A549 (cell line): ENCODE results near the gene GKN1. TPM values are rescaled to one million over a fixed set of nuclear protein-coding genes. Genes with fewer than 3 reads are reported as not detected.

Experiments used
- BHLHE40 ChIP-seq: IDR thresholded peaks from 2 replicates; pipeline ENCODE4 v1.6.1; 2012; ENCODE audit warnings: low read depth, low read length, inconsistent platforms
- CBX8 ChIP-seq: fragments of 200-600 bp; sonication (generic); IDR thresholded peaks from 2 replicates; pipeline ENCODE4 v1.6.1; 2016
- CEBPB ChIP-seq, 2 experiments: fragments of >200 bp in 1 of 2; sonication (Bioruptor Twin) in 1 of 2; formaldehyde crosslinking in 1 of 2; IDR thresholded peaks; 2 replicates each; pipeline ENCODE4 v1.6.1; 2012 to 2016
- EHF ChIP-seq: fragments of 250-450 bp; sonication (Bioruptor Pico); IDR thresholded peaks from 2 replicates; pipeline ENCODE4 v1.5.0; 2020; ENCODE audit warnings: mild to moderate bottlenecking
- EHMT2 ChIP-seq: fragments of 200-600 bp; sonication (generic); IDR thresholded peaks from 2 replicates; pipeline ENCODE4 v1.6.1; 2016; ENCODE audit warnings: antibody characterized with exemption, low read depth, mild to moderate bottlenecking, moderate library complexity
- ESRRA ChIP-seq: fragments of 150-350 bp; IDR thresholded peaks from 2 replicates; pipeline ENCODE4 v1.6.1; 2014; ENCODE audit warnings: mild to moderate bottlenecking, low read length, borderline replicate concordance
- FOSB ChIP-seq: fragments of 250-450 bp; sonication (Bioruptor Pico); IDR thresholded peaks from 2 replicates; pipeline ENCODE4 v1.5.0; 2020; ENCODE audit warnings: mild to moderate bottlenecking, moderate library complexity
- FOSL2 ChIP-seq, 2 experiments: fragments of 450-650 bp in 1 of 2; fragments of >200 bp in 1 of 2; sonication (Bioruptor Twin) in 1 of 2; formaldehyde crosslinking; IDR thresholded peaks; 2 replicates each; pipeline versions ENCODE4 v1.5.0 to v1.6.1; 2016 to 2020; ENCODE audit warnings: mild to moderate bottlenecking in 1 of 2, moderate library complexity in 1 of 2
- FOXS1 ChIP-seq: fragments of 250-450 bp; sonication (Bioruptor Pico); IDR thresholded peaks from 2 replicates; pipeline ENCODE4 v1.5.0; 2020; ENCODE audit warnings: mild to moderate bottlenecking, moderate library complexity
- GATA3 ChIP-seq: IDR thresholded peaks from 2 replicates; pipeline ENCODE4 v1.6.1; 2012; ENCODE audit warnings: borderline replicate concordance
- HDAC2 ChIP-seq: fragments of 200-600 bp; sonication (generic); IDR thresholded peaks from 2 replicates; pipeline ENCODE4 v1.6.1; 2016
- MYC ChIP-seq: IDR thresholded peaks from 2 replicates; pipeline ENCODE4 v1.6.1; 2012; ENCODE audit warnings: mild to moderate bottlenecking, inconsistent platforms, low read length, improper control_type of control experiment, borderline replicate concordance
- NPAS2 ChIP-seq: fragments of 250-450 bp; sonication (Bioruptor Pico); IDR thresholded peaks from 2 replicates; pipeline ENCODE4 v1.8.0; 2022; ENCODE audit warnings: mild to moderate bottlenecking, moderate library complexity, borderline replicate concordance
- PHF8 ChIP-seq: fragments of 200-600 bp; sonication (generic); IDR thresholded peaks from 2 replicates; pipeline ENCODE4 v1.6.1; 2016; ENCODE audit warnings: low read depth, mild to moderate bottlenecking, antibody characterized with exemption, moderate library complexity, borderline replicate concordance
- POLR2A ChIP-seq: IDR thresholded peaks from 2 replicates; pipeline ENCODE4 v1.6.1; 2012; ENCODE audit warnings: mild to moderate bottlenecking, low read length
- POLR2AphosphoS2 ChIP-seq: conservative IDR thresholded peaks from 2 replicates; pipeline ENCODE4 v1.6.1; 2012; ENCODE audit warnings: low read length, improper control_type of control experiment, inconsistent platforms
- RAD21 ChIP-seq, 2 experiments: fragments of >200 bp in 1 of 2; sonication (Bioruptor Twin) in 1 of 2; formaldehyde crosslinking in 1 of 2; IDR thresholded peaks in 1 of 2; conservative IDR thresholded peaks in 1 of 2; 2 replicates in 1 of 2; 3 replicates in 1 of 2; pipeline ENCODE4 v1.6.1; 2012 to 2018; ENCODE audit warnings: inconsistent platforms in 1 of 2
- RFX5 ChIP-seq: fragments of 450-650 bp; IDR thresholded peaks from 2 replicates; pipeline ENCODE4 v1.7.1; 2014; ENCODE audit warnings: antibody characterized with exemption, mild to moderate bottlenecking, moderate library complexity
- TFCP2L1 ChIP-seq: fragments of 250-450 bp; sonication (Bioruptor Pico); IDR thresholded peaks from 2 replicates; pipeline ENCODE4 v1.5.0; 2021; ENCODE audit warnings: mild to moderate bottlenecking
- TP53 ChIP-seq: fragments of 250-450 bp; sonication (Bioruptor Pico); IDR thresholded peaks from 2 replicates; pipeline ENCODE4 v1.5.0; 2021; ENCODE audit warnings: mild to moderate bottlenecking, moderate library complexity
- ZC3H11A ChIP-seq: fragments of 450-650 bp; IDR thresholded peaks from 2 replicates; pipeline ENCODE4 v1.6.1; 2014; ENCODE audit warnings: antibody characterized with exemption, mild to moderate bottlenecking
- ZNF302 ChIP-seq: fragments of 250-450 bp; sonication (Bioruptor Pico); IDR thresholded peaks from 2 replicates; pipeline ENCODE4 v1.9.0; 2021; ENCODE audit warnings: inconsistent platforms, mild to moderate bottlenecking, moderate library complexity
- polyA plus RNA-seq, 4 experiments: library from polyadenylated mRNA; depleted of rRNA in 3 of 4; stranded (reverse); fragments of >200 nt; fragmentation: RNase III in 1 of 4; extraction: RNeasy Plus Mini Kit Qiagen cat#74134 plus additional on column Dnase treatment in 1 of 4; gene quantifications; 2 replicates in 3 of 4; 3 replicates in 1 of 4; pipeline ENCODE4 v1.2.3, GENCODE V29; 2011 to 2017
- TF ChIP-seq, protein P1 (sequence below): fragments of 200-600 bp; sonication (generic); IDR thresholded peaks from 2 replicates; pipeline ENCODE4 v1.6.1; 2016; ENCODE audit warnings: antibody characterized with exemption, mild to moderate bottlenecking, moderate library complexity
- TF ChIP-seq, protein P2 (sequence below): fragments of 450-650 bp; IDR thresholded peaks from 2 replicates; pipeline ENCODE4 v1.6.1; 2014; ENCODE audit warnings: antibody characterized with exemption
- TF ChIP-seq, protein P3 (sequence below): fragments of >200 bp; sonication (Bioruptor Twin); formaldehyde crosslinking; IDR thresholded peaks from 3 replicates; pipeline ENCODE4 v1.6.1; 2016
- TF ChIP-seq, protein P4 (sequence below): fragments of >200 bp; sonication (Bioruptor Twin); formaldehyde crosslinking; IDR thresholded peaks from 2 replicates; pipeline ENCODE4 v1.6.1; 2016
- TF ChIP-seq, protein P5 (sequence below): fragments of 250-450 bp; sonication (Bioruptor Pico); IDR thresholded peaks from 2 replicates; pipeline ENCODE4 v1.5.0; 2021; ENCODE audit warnings: mild to moderate bottlenecking, moderate library complexity, borderline replicate concordance
- TF ChIP-seq, protein P6 (sequence below): fragments of 150-350 bp; IDR thresholded peaks from 2 replicates; pipeline ENCODE4 v1.6.1; 2014; ENCODE audit warnings: low read depth, mild to moderate bottlenecking, low read length
- TF ChIP-seq, protein P7 (sequence below): IDR thresholded peaks from 2 replicates; pipeline ENCODE4 v1.6.1; 2012
- TF ChIP-seq, protein P8 (sequence below): fragments of >200 bp; sonication (Bioruptor Twin); formaldehyde crosslinking; IDR thresholded peaks from 3 replicates; pipeline ENCODE4 v1.5.1; 2016

The GKN1 gene
- polyA plus RNA-seq, 2 of the 4 experiments (the other 2 are of a cell fraction): 0.35 to 0.45 TPM

DNA sequence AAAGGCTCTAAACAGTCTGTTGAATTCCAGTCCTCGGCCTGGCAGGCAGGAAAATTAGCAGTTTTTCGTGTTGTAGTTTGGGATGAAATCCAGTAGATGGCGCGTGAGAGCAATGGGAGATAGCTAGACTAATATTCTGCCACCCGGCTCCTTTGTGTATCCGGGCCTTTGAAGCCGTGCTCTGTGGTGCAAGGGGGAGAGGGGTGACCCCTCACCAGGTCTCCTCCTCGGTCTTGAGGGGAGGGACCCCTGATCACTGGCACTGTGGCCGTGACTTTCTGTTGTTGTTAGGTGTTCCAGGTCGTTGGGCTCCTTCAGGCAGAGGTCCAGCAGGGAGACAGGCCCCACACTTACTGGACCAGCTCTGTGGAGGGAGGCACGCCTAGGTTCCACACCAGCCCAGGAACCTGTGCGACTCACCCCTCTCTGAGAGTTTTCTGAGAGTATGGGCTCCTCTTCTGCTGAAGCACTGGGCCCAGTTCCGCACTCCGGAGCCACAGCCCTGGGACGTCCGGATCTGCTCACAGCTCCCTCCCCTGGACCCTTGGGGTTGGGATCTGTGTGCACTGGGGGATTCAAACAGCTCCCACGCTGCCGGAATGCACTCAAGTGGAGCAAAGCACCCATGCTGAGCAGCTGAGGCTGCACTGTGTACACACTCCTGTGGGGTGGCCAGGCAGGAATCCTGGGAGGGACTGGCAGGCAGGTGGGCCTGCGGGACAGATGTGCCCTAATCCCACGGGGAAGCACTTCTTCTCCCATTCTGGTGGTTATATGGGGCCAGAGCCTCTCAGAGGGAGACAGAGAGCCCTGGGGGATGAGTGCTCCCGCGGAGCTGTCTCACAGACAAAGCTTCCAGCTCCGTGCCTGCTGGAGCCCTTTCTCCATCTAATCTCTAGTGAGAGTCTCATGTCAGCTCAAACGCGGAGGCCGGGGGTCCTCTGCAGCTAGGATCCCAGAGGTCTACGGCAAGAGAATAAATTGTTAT is 30.6 kb upstream of the GKN1 start (continued):
- TF ChIP-seq, protein P1, sequence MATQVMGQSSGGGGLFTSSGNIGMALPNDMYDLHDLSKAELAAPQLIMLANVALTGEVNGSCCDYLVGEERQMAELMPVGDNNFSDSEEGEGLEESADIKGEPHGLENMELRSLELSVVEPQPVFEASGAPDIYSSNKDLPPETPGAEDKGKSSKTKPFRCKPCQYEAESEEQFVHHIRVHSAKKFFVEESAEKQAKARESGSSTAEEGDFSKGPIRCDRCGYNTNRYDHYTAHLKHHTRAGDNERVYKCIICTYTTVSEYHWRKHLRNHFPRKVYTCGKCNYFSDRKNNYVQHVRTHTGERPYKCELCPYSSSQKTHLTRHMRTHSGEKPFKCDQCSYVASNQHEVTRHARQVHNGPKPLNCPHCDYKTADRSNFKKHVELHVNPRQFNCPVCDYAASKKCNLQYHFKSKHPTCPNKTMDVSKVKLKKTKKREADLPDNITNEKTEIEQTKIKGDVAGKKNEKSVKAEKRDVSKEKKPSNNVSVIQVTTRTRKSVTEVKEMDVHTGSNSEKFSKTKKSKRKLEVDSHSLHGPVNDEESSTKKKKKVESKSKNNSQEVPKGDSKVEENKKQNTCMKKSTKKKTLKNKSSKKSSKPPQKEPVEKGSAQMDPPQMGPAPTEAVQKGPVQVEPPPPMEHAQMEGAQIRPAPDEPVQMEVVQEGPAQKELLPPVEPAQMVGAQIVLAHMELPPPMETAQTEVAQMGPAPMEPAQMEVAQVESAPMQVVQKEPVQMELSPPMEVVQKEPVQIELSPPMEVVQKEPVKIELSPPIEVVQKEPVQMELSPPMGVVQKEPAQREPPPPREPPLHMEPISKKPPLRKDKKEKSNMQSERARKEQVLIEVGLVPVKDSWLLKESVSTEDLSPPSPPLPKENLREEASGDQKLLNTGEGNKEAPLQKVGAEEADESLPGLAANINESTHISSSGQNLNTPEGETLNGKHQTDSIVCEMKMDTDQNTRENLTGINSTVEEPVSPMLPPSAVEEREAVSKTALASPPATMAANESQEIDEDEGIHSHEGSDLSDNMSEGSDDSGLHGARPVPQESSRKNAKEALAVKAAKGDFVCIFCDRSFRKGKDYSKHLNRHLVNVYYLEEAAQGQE: no peak
- no peak for TF ChIP-seq FOXS1
- TF ChIP-seq, protein P2, sequence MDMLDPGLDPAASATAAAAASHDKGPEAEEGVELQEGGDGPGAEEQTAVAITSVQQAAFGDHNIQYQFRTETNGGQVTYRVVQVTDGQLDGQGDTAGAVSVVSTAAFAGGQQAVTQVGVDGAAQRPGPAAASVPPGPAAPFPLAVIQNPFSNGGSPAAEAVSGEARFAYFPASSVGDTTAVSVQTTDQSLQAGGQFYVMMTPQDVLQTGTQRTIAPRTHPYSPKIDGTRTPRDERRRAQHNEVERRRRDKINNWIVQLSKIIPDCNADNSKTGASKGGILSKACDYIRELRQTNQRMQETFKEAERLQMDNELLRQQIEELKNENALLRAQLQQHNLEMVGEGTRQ: no peak
- TF ChIP-seq BHLHE40: no peak
- TF ChIP-seq POLR2AphosphoS2: no peak
- TF ChIP-seq, protein P3, sequence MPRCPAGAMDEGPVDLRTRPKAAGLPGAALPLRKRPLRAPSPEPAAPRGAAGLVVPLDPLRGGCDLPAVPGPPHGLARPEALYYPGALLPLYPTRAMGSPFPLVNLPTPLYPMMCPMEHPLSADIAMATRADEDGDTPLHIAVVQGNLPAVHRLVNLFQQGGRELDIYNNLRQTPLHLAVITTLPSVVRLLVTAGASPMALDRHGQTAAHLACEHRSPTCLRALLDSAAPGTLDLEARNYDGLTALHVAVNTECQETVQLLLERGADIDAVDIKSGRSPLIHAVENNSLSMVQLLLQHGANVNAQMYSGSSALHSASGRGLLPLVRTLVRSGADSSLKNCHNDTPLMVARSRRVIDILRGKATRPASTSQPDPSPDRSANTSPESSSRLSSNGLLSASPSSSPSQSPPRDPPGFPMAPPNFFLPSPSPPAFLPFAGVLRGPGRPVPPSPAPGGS: no peak
- no peak for TF ChIP-seq HDAC2
- TF ChIP-seq, protein P4, sequence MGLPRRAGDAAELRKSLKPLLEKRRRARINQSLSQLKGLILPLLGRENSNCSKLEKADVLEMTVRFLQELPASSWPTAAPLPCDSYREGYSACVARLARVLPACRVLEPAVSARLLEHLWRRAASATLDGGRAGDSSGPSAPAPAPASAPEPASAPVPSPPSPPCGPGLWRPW: no peak
- TF ChIP-seq, protein P5, sequence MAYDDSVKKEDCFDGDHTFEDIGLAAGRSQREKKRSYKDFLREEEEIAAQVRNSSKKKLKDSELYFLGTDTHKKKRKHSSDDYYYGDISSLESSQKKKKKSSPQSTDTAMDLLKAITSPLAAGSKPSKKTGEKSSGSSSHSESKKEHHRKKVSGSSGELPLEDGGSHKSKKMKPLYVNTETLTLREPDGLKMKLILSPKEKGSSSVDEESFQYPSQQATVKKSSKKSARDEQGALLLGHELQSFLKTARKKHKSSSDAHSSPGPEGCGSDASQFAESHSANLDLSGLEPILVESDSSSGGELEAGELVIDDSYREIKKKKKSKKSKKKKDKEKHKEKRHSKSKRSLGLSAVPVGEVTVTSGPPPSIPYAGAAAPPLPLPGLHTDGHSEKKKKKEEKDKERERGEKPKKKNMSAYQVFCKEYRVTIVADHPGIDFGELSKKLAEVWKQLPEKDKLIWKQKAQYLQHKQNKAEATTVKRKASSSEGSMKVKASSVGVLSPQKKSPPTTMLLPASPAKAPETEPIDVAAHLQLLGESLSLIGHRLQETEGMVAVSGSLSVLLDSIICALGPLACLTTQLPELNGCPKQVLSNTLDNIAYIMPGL (CRISPR knock-in tag): no peak
- TF ChIP-seq CEBPB (IDR thresholded peaks at IDR 0.05): no peak
- TF ChIP-seq, protein P6, sequence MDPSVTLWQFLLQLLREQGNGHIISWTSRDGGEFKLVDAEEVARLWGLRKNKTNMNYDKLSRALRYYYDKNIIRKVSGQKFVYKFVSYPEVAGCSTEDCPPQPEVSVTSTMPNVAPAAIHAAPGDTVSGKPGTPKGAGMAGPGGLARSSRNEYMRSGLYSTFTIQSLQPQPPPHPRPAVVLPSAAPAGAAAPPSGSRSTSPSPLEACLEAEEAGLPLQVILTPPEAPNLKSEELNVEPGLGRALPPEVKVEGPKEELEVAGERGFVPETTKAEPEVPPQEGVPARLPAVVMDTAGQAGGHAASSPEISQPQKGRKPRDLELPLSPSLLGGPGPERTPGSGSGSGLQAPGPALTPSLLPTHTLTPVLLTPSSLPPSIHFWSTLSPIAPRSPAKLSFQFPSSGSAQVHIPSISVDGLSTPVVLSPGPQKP: no peak
- TF ChIP-seq, protein P7, sequence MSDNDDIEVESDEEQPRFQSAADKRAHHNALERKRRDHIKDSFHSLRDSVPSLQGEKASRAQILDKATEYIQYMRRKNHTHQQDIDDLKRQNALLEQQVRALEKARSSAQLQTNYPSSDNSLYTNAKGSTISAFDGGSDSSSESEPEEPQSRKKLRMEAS: peak; percentile 82
- TF ChIP-seq FOSL2 (IDR thresholded peaks at IDR 0.05): no peak
- TF ChIP-seq FOSL2 (CRISPR knock-in tag; IDR thresholded peaks at IDR 0.05): no peak
- TF ChIP-seq EHF (CRISPR knock-in tag): no peak
- no peak for TF ChIP-seq ESRRA
- TF ChIP-seq GATA3: no peak
- TF ChIP-seq EHMT2: no peak
- no peak for TF ChIP-seq TP53 (CRISPR knock-in tag)
- TF ChIP-seq FOSB (CRISPR knock-in tag): no peak
- no peak for TF ChIP-seq ZC3H11A
- TF ChIP-seq NPAS2 (CRISPR knock-in tag): no peak
- TF ChIP-seq PHF8: no peak
- TF ChIP-seq, protein P8, sequence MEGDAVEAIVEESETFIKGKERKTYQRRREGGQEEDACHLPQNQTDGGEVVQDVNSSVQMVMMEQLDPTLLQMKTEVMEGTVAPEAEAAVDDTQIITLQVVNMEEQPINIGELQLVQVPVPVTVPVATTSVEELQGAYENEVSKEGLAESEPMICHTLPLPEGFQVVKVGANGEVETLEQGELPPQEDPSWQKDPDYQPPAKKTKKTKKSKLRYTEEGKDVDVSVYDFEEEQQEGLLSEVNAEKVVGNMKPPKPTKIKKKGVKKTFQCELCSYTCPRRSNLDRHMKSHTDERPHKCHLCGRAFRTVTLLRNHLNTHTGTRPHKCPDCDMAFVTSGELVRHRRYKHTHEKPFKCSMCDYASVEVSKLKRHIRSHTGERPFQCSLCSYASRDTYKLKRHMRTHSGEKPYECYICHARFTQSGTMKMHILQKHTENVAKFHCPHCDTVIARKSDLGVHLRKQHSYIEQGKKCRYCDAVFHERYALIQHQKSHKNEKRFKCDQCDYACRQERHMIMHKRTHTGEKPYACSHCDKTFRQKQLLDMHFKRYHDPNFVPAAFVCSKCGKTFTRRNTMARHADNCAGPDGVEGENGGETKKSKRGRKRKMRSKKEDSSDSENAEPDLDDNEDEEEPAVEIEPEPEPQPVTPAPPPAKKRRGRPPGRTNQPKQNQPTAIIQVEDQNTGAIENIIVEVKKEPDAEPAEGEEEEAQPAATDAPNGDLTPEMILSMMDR: peak; percentile 91
- no peak for TF ChIP-seq ZNF302 (CRISPR knock-in tag)
- TF ChIP-seq TFCP2L1 (CRISPR knock-in tag): no peak
- no peak for TF ChIP-seq MYC
- no peak for TF ChIP-seq POLR2A
- TF ChIP-seq CBX8: no peak
- TF ChIP-seq RAD21 (conservative IDR thresholded peaks at IDR 0.05 in 1 of 2, IDR thresholded peaks at IDR 0.05 in 1 of 2): peak; percentile 91 to 93
- TF ChIP-seq RFX5: no peak
- TF ChIP-seq, all 56 proteins: peak for 7
